ENCODE measurements around the gene TAPBPL. TPM values are rescaled to one million over a fixed set of nuclear protein-coding genes. Genes with fewer than 3 reads are reported as not detected.

The TAPBPL gene
- total and polyA plus RNA-seq, 9 donors: 10.3 to 37.5 (median 16.5) TPM

GRCh38 chr12:6458281-6459003, 6.6 kb downstream of the TAPBPL start:
- 89 to 92% (median 91%) methylated on average over 14 of the region's 14 CpGs for WGBS, 3 donors
- H3K27me3 ChIP-seq: no peaks in the 10 kb centered on the region
- no peaks in the 10 kb centered on the region for H3K9me3 ChIP-seq
- H3K36me3 ChIP-seq: no peaks in the 10 kb centered on the region
- intact Hi-C loops (cut with DNase I): no loop called here
- no peak overlapping the region for H3K27ac ChIP-seq
- no peak for TF ChIP-seq POLR2A (IDR thresholded peaks at IDR 0.05)
- TF ChIP-seq EP300 (IDR thresholded peaks at IDR 0.05): no peak
- no peak for TF ChIP-seq CTCF (IDR thresholded peaks at IDR 0.05)
- DNase-seq: no peak
- no peak overlapping the region for H3K4me3 ChIP-seq
- H3K4me1 ChIP-seq (ENCODE audit: insufficient read depth): no peaks in the 10 kb centered on the region

- no peaks in the 10 kb centered on the region for H3K36me3 ChIP-seq
Observed at GRCh38 chr12:6459004-6459337, 7.1 kb downstream of the TAPBPL start.

GRCh38 chr12:6460751-6461371, 9.0 kb downstream of the TAPBPL start:
- Histone ChIP-seq H3K27ac (no peak overlapping the region), H3K9me3 (no peaks in the 10 kb centered on the region), H3K4me1 (ENCODE audit: insufficient read depth) (no peaks in the 10 kb centered on the region), H3K27me3 (no peaks in the 10 kb centered on the region), H3K36me3 (no peaks in the 10 kb centered on the region), H3K4me3 (no peak overlapping the region)
- intact Hi-C loops (cut with DNase I): loop anchor here (5.0 to 10.0 kb wide), 3 partner anchors 39 to 136 kb away; no protein-coding TSS in a partner anchor
- 83 to 89% (median 84%) methylated on average over 10 of the region's 10 CpGs for WGBS, 3 donors
- DNase-seq: no peak
- TF ChIP-seq EP300 (IDR thresholded peaks at IDR 0.05) (no peak), CTCF (IDR thresholded peaks at IDR 0.05) (no peak), POLR2A (IDR thresholded peaks at IDR 0.05) (no peak)

More at GRCh38 chr12:6459004-6459337, 7.1 kb downstream of the TAPBPL start:
- no peak overlapping the region for H3K27ac ChIP-seq
- intact Hi-C loops (cut with DNase I): no loop called here
- H3K9me3 ChIP-seq: no peaks in the 10 kb centered on the region
- 92 to 96% (median 95%) methylated on average over 2 of the region's 2 CpGs for WGBS, 3 donors
- H3K27me3 ChIP-seq: no peaks in the 10 kb centered on the region
- no peak overlapping the region for H3K4me3 ChIP-seq
- no peak for TF ChIP-seq CTCF (IDR thresholded peaks at IDR 0.05)
- TF ChIP-seq POLR2A (IDR thresholded peaks at IDR 0.05): no peak
- no peak for TF ChIP-seq EP300 (IDR thresholded peaks at IDR 0.05)
- no peak for DNase-seq
- no peaks in the 10 kb centered on the region for H3K4me1 ChIP-seq (ENCODE audit: insufficient read depth)

GRCh38 chr12:6461401-6462233, 9.8 kb downstream of the TAPBPL start:
- DNase-seq: no peak
- no peak overlapping the region for H3K27ac ChIP-seq
- no peaks in the 10 kb centered on the region for H3K36me3 ChIP-seq
- intact Hi-C loops (cut with DNase I): loop anchor here (5.0 to 10.0 kb wide), 3 partner anchors 39 to 137 kb away; no protein-coding TSS in a partner anchor
- H3K4me1 ChIP-seq (ENCODE audit: insufficient read depth): no peaks in the 10 kb centered on the region
- H3K9me3 ChIP-seq: no peaks in the 10 kb centered on the region
- no peaks in the 10 kb centered on the region for H3K27me3 ChIP-seq
- TF ChIP-seq EP300 (IDR thresholded peaks at IDR 0.05) (no peak), CTCF (IDR thresholded peaks at IDR 0.05) (no peak), POLR2A (IDR thresholded peaks at IDR 0.05) (no peak)
- WGBS, 3 donors: 81 to 83% (median 82%) methylated on average over 15 of the region's 15 CpGs
- H3K4me3 ChIP-seq: no peak overlapping the region

All from ovary (tissue), 9 donors.